Measurements from ENCODE around the gene ZDHHC12. TPM values are rescaled to one million over a fixed set of nuclear protein-coding genes. Genes with fewer than 3 reads are reported as not detected.
"Not testable (repeated sequence)": the region's sequence is repeated elsewhere in the genome, so short reads cannot be mapped to it uniquely, and the experiment has no call there.

The ZDHHC12 gene
- total RNA-seq, 1 donor from 2014 or later = 7.4 TPM

DNA sequence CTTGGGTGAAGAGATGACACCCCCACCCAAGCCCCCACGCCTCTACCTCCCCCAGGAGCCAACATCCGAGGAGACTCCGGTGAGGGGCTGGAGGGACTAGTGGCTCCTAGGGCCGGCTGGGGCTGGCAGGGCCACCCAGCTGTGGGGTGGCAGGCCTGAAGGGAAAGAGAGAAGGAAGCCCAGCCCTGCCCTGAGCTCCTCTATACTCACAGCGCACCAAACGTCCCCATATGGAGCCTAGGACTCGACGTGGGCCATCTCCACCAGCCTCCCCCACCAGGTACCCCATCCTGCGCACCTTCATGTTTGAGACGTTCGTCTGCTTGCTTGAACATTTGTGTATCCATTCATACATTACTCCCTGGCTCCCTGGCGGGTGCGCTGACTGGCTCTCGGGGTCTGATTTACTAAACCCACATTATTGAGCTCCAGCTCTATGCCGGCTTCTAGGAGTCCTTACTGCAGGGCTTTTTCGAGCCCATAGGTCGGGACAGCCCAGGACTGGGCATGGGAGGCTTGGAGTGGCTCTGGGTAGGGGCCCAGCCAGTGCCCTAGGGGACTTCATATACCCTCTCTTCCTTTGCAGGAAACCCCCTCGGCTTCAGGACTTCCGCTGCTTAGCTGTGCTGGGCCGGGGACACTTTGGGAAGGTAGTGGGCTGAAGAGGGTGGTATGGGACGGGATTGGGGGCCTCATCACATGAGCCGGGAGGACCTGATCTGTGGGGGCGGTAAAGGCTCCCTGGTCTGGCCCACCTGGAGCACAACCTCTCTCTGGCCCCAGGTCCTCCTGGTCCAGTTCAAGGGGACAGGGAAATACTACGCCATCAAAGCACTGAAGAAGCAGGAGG is 9.1 kb downstream of the ZDHHC12 start:
- ATAC-seq (no peak), DNase-seq (ENCODE audit: low spot score) (peak; percentile 47)
- intact Hi-C loops (cut with DNase I) = no loop called here

GRCh38 chr9:128713941-128714573 is 9.9 kb downstream of the ZDHHC12 start:
- DNase-seq (ENCODE audit: low spot score) = peak; percentile 39
- no peak for ATAC-seq
- intact Hi-C loops (cut with DNase I) = no loop called here

- peak; percentile 40 for DNase-seq (ENCODE audit: low spot score)
- peak; percentile 14 for ATAC-seq
- intact Hi-C loops (cut with DNase I) = no loop called here
These were observed 10.5 kb downstream of the ZDHHC12 start for GRCh38 chr9:128713411-128713780.

- ATAC-seq = no peak
- intact Hi-C loops (cut with DNase I) = no loop called here
- peak; percentile 46 for DNase-seq (ENCODE audit: low spot score)
These were observed 11.2 kb downstream of the ZDHHC12 start for GRCh38 chr9:128712451-128713410.

DNA sequence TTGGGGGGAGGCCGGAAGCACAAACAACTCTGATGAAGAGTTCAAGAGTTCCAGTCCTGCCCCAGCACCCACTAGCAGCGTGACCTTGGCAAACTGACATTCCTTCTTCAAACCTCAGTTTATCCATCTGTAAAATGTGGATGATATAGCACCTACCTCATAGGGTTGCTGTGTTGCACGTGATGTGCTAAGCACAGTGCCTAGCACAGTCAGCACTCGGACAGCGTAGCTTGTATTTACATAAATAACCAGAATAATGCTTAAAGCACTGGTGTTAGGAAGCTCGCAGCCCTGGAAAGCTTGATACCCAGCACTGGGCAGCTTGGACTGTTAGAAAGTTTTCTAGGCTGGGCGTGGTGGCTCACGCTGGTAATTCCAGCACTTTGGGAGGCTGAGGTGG is 16.5 kb downstream of the ZDHHC12 start:
- intact Hi-C loops (cut with DNase I) = no loop called here
- ATAC-seq = no peak
- no peak for DNase-seq (ENCODE audit: low spot score)

DNA sequence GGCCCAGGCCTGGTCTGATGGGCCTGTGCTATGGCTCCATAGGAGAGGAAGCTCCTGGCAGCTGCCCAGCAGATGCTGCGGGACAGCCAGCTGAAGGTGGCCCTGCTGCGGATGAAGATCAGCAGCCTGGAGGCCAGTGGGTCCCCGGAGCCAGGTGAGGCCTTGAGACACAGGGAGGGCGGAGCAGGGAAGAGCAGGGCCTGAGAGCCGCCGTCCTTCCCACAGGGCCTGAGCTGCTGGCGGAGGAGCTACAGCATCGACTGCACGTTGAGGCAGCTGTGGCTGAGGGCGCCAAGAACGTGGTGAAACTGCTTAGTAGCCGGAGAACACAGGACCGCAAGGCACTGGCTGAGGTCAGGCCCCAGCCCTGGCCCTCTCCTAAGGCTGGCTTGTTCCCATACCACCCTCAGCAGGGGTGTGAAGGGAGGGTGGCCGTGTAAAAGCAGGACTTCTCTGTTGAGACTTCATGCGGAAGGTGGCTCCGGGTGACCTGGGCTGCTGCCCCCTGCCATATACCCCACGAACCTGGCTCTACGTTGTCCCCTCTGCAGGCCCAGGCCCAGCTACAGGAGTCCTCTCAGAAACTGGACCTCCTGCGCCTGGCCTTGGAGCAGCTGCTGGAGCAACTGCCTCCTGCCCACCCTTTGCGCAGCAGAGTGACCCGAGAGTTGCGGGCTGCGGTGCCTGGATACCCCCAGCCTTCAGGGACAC is 17.1 kb downstream of the ZDHHC12 start:
- ATAC-seq (no peak), DNase-seq (ENCODE audit: low spot score) (peak; percentile 48)
- intact Hi-C loops (cut with DNase I) = no loop called here

DNA sequence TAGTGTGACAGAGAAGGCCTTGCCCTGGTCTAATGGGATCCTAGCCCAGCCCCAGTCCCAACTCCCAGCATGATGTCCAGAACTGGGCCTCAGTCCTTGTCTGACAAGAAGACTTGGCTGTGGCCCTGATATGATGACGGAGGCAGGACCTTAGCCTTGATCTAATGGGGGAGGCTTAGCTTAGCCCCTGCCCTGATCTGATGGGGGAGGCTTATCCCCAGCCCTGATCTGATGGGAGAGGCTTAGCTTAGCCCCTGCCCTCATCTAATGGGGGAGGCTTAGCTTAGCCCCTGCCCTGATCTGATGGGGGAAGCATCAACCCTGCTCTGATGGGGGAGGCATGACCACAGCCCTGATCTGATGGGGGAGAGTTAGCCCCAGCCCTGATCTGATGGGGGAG is 17.9 kb downstream of the ZDHHC12 start:
- DNase-seq (ENCODE audit: low spot score) (peak; percentile 18), ATAC-seq (no peak)
- intact Hi-C loops (cut with DNase I) = no loop called here

DNA sequence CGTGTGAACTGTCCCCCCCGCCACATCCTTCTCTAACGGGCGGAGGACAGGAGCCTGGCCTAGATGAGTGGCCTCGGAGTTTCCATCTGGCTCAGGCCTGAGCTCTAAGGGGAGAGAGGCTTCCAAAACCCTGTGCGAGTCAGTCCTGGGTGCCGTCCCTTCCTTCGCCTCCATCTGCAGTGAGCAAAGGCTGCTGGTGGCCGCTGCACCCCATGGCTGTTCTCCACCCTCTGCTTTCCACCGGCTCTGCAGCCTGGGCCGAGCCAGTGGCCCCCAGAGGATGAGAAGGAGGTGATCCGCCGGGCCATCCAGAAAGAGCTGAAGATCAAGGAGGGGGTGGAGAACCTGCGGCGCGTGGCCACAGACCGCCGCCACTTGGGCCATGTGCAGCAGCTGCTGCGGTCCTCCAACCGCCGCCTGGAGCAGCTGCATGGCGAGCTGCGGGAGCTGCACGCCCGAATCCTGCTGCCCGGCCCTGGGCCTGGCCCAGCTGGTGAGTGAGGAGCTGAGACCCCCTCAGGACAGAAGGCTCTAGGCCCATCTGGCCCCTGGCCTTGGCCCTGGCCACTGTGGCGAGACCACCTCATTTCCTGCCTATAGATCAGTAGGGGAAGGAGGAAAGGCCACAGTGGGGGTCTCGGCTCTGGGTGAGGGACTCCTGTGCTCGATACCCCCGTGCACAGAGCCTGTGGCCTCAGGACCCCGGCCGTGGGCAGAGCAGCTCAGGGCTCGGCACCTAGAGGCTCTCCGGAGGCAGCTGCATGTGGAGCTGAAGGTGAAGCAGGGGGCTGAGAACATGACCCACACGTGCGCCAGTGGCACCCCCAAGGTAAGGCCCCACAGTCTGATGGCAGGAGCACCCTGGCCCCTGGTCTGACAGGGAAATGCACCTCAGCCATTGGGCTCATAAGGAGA is 18.6 kb downstream of the ZDHHC12 start:
- ATAC-seq (no peak), DNase-seq (ENCODE audit: low spot score) (peak; percentile 47)
- intact Hi-C loops (cut with DNase I) = no loop called here

- ATAC-seq (no peak), DNase-seq (ENCODE audit: low spot score) (no peak)
- intact Hi-C loops (cut with DNase I) = no loop called here
These were observed 19.6 kb downstream of the ZDHHC12 start for GRCh38 chr9:128704356-128704670.

DNA sequence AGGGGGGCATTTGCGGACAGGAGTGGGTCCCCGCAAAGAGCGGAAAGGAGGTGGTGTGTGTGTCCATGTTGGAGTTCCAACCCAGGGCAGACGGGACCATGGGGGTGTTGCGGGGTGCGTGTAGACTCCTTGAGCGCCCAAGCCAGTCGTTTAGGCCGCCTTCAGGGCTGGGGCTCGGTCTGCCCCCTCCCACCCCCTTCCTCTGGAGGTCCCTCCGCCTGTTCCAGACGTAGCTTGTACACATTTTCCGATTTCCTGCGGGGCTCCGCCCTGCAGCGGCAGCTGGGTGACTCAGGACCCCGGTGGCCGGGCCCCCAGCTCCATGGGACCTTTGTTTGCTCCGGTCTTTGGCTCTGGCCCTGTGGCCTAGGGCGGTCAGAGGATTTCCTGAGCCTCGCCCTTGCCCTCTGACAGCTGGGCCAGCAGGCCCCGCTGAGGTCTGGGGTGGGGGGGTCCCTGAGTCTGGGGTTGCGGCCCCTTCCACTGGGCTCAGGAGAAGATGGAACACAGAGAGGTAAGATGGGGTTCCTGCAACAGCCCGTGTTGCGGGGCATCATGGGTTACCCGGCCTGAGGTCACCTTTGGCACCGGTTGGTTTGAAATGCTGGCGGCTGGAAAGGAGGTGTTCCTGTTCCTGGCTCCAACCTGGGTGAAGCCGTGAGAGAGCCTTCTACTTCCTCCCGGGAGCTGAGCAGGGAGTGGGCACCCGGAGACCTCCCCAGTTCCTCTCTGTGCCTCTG is 20.1 kb downstream of the ZDHHC12 start:
- intact Hi-C loops (cut with DNase I) = no loop called here
- DNase-seq (ENCODE audit: low spot score) (no peak), ATAC-seq (peak; percentile 9)

DNA sequence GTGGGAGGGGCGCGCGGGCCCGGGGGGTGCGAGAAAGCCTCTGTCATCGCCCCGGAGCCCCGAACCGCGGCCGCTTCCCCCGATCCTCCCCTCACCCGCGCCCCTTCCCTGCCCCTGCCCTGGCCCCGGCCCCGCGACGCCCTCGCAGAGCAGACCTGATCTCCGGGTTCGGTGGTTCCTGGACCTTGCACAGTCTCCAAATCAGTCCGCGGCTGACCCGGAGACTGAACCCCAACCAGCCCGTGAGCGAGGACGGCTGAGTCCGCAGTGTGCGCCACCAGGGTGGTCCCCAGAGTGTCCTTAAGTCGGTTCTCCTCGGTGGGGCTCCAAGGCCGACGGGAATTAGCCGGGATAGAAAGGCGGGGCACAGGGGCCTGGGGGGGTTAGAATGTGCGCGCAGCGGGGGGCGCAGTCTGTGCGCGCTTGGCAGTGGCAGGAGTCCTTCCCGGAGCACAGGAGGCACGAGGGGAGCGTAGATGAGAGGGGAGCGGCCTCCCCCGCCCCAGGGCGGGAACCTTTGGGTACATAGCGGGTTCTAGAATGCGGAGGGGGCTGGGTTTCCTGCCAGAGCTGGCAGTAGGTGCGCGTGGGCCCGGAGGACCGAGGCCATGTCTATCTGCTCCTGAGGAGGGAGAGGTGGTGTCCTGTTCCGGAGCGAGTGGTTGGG is 20.8 kb downstream of the ZDHHC12 start:
- intact Hi-C loops (cut with DNase I) = no loop called here
- DNase-seq (ENCODE audit: low spot score) = no peak
- peak; percentile 33 for ATAC-seq

DNA sequence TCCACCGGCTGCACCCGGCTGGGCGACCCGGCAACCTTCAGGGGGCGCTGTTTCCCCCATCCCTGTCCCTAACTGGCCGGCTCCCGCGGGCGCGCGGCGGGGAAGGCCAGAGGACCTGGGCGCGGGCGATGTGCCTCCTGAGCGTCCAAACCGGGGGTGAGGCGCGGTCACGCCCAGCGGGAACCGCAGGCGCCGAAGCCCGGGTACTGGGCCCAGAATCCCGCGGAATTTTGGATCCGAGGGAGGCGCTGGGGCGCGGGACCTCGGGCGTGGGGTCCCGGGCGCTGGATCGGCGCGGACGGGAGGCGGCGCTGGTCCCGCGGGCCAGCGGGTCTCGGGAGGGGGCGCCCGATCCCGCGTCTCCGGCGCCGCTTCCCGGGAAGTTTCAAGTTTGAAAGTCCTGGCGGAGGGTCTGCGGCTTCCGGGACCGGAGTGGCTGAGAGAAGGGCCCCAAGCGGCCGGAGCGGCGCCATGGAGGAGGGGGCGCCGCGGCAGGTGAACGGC is 21.4 kb downstream of the ZDHHC12 start, which contains the start of gene PKN3:
Gene PKN3, plus strand, starts transcription at position 59 of the 504 bp plus-strand sequence. Its CDS starts 413 bp downstream, at position 472.
- intact Hi-C loops (cut with DNase I) = no loop called here
- ATAC-seq = peak; percentile 87
- DNase-seq (ENCODE audit: low spot score) = peak; percentile 93

DNA sequence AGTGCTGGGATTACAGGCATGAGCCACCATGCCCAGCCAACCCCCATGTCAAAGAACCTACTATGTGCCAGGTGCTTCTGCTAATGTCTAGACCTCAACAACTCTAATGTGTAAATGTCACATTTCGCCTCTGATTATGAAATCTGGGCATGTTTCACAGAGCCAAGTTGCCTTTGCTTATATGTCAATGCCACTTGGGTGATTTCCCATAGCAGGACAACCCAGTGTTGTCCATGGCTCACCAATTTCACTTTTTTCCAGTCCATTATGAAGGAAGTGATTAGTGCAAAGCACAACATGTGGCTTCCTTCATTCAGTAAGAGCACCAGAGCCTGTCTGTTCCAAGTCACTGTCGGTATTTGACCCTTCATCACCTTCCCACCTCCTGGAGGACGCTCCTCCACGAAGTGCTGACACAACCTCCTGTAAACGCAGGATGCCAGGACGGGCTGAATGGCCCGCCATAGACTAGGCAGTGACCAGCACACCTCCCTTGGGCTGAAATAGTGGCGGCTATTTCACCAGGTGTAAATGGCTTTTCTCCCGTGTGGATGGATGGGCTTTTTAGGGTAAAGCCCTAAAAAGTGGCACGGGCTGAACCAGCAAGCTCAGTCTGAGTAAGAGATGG is 22.6 kb downstream of the ZDHHC12 start:
- intact Hi-C loops (cut with DNase I) = no loop called here
- DNase-seq (ENCODE audit: low spot score) = no peak
- no peak for ATAC-seq

GRCh38 chr9:128699096-128699795 is 24.7 kb downstream of the ZDHHC12 start:
- DNase-seq (ENCODE audit: low spot score); ATAC-seq; intact Hi-C loops (cut with DNase I): not testable (repeated sequence)

DNA sequence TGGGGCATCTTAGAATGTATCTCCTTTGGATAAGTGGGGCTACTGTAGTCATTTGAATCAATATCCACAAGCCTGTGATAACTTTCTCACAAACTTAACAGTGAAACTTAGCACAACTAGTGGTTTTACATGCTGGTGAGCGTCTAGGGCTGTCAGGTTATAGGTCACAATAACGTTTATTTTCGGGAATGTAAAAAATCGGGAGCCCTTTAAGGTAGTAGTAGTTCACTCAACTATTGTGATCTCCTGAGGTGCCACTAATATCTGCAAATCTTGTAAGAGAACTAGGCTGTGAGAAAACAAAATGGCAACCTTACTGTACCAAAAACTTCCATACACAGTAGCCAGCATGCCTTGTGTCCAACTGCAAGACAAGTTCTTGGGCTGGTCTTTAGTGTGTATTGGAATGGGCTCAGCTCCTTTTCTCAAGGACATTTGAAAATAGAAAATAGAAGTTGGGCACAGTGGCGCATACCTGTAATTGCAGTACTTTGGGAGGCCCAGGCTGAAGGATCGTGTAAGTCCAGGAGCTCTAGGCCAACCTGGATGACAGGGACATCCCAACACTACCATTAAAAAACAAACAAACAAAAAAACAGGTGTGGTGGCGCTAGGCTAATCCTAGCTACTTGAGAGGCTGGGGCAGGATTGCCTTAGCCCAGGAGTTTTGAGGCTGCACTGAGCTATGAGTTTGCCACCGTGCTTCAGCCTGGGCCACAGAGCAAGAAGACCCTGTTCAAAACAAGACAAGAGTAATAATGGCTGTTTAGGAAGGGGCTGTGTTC is 26.8 kb downstream of the ZDHHC12 start:
- intact Hi-C loops (cut with DNase I) = no loop called here
- no peak for ATAC-seq
- DNase-seq (ENCODE audit: low spot score) = no peak

Measured in sciatic nerve (tissue), 2 donors.